Retinal pigment epithelial cell (primary cell): ENCODE results near the gene POLE2.

Experiments
- DNase-seq: peaks from one replicate; pipeline ENCODE4 v3.0.0-alpha.2; 2010; ENCODE audit warnings: low read depth
- H3K4me3 ChIP-seq: 2 replicates; pipeline ENCODE4 v1.5.1; 2011; ENCODE audit warnings: mild to moderate bottlenecking, low read length, control low read depth, moderate library complexity
- TF ChIP-seq, protein P1 (sequence below): conservative IDR thresholded peaks from 2 replicates; pipeline ENCODE4 v1.5.1; 2011; ENCODE audit warnings: low read depth, low read length, control low read depth, inconsistent platforms

The POLE2 gene

DNA sequence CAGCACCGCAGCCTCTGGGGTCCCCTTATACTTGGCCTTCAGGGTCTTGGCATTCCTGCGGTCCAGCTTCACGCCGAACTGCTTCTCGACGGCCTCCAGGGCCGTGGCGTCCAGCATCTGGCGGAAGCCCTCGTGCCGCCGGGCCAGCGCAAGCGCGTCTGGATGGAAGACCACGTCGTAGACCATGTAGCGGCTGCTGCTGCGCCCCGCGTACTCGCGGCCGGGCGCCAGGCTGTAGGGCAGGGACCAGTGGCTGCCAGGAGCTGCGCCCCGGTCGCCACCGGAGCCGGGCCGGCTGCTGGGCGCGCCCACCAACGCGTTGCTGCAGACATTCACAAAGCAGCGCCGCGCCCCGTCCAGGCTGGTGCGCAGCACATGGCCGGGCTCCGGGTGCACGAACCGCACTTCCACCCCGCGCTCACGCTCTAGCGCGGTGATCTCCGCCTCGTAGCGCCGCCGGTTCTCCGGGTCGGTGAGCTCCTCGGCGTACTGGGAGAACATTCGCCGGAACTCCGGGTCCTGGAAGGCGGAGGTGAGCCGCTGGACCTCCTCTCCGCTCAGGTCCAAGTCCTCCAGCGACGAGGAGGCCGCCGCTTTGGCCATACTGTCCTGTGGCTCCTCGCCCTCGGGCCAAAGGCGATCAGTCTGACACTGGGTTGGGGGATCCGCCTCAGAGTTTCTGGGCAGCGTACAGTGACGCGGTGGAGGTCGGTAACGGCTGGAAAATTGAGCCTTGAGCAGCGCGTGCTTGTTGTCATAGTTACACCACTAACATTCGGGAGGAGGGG lies 53.3 kb downstream of the POLE2 start, which contains the start of gene DNAAF2:
TSS of gene DNAAF2 (minus strand) at position 698 of the 788 bp plus-strand sequence. CDS start at position 603, 95 bp downstream.
- peak; percentile 62 for DNase-seq
- peak within 1 kb of the TSS; percentile 92 for H3K4me3 ChIP-seq
- TF ChIP-seq, protein P1, sequence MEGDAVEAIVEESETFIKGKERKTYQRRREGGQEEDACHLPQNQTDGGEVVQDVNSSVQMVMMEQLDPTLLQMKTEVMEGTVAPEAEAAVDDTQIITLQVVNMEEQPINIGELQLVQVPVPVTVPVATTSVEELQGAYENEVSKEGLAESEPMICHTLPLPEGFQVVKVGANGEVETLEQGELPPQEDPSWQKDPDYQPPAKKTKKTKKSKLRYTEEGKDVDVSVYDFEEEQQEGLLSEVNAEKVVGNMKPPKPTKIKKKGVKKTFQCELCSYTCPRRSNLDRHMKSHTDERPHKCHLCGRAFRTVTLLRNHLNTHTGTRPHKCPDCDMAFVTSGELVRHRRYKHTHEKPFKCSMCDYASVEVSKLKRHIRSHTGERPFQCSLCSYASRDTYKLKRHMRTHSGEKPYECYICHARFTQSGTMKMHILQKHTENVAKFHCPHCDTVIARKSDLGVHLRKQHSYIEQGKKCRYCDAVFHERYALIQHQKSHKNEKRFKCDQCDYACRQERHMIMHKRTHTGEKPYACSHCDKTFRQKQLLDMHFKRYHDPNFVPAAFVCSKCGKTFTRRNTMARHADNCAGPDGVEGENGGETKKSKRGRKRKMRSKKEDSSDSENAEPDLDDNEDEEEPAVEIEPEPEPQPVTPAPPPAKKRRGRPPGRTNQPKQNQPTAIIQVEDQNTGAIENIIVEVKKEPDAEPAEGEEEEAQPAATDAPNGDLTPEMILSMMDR = no peak

DNA sequence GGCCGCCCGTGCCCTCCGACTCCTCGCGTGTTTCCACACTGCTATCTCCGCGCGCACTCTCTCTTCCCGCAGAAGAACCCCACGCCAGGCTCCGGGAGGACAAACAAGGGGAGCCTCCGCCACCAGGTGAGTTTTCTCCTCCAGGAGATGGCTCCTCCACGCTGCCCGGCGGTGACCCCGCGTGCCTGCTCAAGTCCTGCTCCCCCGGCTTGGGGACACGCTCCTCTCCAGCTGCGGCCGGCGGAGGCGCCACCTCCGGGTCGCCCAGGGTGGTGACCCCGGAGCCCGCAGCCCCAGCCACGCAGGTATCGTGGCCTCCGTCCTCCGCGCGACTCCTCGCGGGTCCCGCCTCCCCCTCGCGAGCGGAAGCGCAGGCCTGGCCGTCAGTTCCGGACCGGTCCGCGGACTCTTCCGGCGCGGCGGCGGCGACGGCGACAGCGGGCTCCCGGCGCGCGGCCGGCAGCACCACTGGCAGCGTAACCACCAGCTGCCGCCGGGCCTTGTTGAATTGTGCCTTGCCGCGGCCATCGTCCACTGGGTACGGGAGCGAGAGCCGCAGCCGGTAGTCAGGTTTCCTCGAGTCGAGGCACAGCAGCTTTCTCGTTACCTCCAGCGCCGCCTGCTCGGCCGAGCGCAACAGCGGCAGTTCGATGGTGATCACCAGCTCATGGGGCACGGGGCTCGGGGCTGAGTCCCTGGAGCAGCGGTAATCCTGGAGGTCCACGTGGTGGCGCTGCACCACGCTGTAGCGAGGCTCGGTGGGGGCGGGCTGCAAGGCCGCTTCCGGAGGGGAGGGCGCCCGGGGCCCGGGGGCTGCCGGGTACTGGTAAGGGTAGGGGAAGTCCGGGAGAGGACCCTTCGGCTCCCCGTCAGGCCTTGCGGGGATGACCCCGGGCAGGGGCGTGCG lies 54.1 kb downstream of the POLE2 start:
- TF ChIP-seq, protein P1 = peak; percentile 69
- peak; percentile 85 for DNase-seq
- peak overlapping the region; percentile 92 for H3K4me3 ChIP-seq

DNA sequence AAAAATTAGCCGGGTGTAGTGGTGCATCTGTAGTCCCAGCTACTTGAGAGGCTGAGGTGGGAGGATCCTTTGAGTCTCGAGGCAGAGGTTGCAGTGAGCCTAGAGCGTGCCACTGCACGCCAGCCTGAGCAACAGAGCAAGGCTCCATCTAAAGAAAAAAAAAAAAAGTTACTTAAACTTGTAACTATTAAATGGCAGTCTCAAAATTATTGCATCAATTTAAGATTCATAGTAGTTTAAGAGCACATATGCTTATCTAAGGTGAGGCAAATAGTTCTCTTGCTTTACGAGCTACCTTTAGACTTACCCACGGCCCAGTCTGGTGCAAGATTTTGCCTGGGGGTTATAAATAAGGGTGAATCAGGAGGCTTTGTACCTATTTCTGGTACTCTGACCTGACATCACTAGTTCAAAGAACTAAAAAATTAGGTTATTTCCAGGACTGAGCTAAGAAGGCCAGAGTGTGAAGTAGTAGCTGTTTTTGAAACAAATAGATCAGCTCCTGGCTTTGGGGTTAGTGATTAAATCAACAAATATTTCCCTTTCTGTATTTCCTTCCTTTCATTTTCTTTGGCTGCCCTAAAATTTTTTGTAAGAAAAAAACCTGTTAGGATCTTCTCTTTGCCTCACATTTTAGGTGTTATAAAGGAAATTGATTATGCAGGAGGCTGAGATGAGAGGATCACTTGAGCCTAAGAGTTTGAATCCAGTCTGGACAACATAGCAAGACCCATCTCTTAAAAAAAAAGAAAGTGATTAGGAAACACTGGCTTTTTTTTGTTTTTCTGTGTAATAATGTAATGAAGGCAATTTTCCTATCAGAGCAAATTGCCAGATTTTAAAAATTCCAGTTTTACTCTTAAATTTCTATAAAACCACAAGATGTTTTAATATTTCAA lies 63.8 kb downstream of the POLE2 start:
- H3K4me3 ChIP-seq = no peak overlapping the region
- TF ChIP-seq, protein P1 = no peak

DNA sequence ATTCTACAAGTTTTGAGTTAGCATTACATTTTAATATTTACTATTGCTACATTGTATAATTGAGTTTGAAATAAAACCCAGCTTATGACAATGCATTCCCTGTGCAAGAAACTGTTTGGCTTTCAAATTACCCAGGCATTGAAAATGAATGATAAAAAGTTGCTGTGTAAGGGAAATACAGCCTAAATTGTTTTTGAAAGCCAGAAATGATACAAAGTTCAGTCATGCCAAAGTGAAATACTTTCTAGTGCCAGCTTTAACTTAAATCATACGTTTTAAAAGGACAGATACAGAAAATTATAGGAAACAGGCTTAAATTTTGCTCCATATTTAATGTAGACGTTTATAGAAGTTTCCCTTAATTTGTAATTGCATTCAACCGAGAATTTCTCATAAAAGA lies 64.6 kb downstream of the POLE2 start:
- no peak for DNase-seq
- H3K4me3 ChIP-seq = peak overlapping the region; percentile 98
- TF ChIP-seq, protein P1 = no peak

More for the DNA sequence above, 63.8 kb downstream of the POLE2 start:
- no peak for DNase-seq

DNA sequence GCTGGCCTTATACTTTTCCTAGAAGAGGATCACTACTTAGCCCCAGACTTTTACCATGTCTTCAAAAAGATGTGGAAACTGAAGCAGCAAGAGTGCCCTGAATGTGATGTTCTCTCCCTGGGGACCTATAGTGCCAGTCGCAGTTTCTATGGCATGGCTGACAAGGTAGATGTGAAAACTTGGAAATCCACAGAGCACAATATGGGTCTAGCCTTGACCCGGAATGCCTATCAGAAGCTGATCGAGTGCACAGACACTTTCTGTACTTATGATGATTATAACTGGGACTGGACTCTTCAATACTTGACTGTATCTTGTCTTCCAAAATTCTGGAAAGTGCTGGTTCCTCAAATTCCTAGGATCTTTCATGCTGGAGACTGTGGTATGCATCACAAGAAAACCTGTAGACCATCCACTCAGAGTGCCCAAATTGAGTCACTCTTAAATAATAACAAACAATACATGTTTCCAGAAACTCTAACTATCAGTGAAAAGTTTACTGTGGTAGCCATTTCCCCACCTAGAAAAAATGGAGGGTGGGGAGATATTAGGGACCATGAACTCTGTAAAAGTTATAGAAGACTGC lies 65.9 kb downstream of the POLE2 start:
- peak overlapping the region; percentile 98 for H3K4me3 ChIP-seq
- DNase-seq = no peak
- TF ChIP-seq, protein P1 = no peak
